Progenitor cell of endocrine pancreas (in vitro differentiated cells): ENCODE measurements around the gene SERINC5. TPM values are rescaled to one million over a fixed set of nuclear protein-coding genes. Genes with fewer than 3 reads are reported as not detected.
A peak's percentile ranks its signal among the peaks of the same experiment; 100 is the strongest.

Source experiments
- DNase-seq: peaks from one replicate; pipeline ENCODE4 v3.0.0; 2021; ENCODE audit warnings: low spot score; ENCODE audit not compliant: unreplicated experiment
- H3K27ac Mint-ChIP-seq: 2 replicates; pipeline ENCODE4 v1.8.0; 2021; ENCODE audit warnings: mild to moderate bottlenecking, moderate library complexity, mixed read lengths
- H3K27me3 Mint-ChIP-seq: 2 replicates; pipeline ENCODE4 v1.8.0; 2021; ENCODE audit warnings: mixed read lengths
- H3K36me3 Mint-ChIP-seq: 2 replicates; pipeline ENCODE4 v1.8.0; 2022; ENCODE audit warnings: mixed read lengths; ENCODE audit not compliant: insufficient read depth
- H3K4me1 Mint-ChIP-seq: 2 replicates; pipeline ENCODE4 v1.8.0; 2021; ENCODE audit warnings: low read depth, mixed read lengths
- H3K4me3 Mint-ChIP-seq: 2 replicates; pipeline ENCODE4 v1.8.0; 2021; ENCODE audit warnings: low read depth, mild to moderate bottlenecking, moderate library complexity, mixed read lengths
- H3K9me3 Mint-ChIP-seq: 2 replicates; pipeline ENCODE4 v1.8.0; 2021; ENCODE audit warnings: low read depth, mixed read lengths
- total RNA-seq: library from RNA; stranded (reverse); gene quantifications from 2 replicates; pipeline ENCODE4 v1.2.1, GENCODE V29; 2021
- TF ChIP-seq, protein P1 (sequence below): fragments of 200-600 bp; sonication (generic); IDR thresholded peaks from one replicate; pipeline ENCODE4 v1.5.0; 2021; ENCODE audit warnings: antibody characterized with exemption, mild to moderate bottlenecking; ENCODE audit not compliant: unreplicated experiment

Gene SERINC5
- total RNA-seq, 1 donor from 2014 or later: 198 TPM

- peak overlapping the region; percentile 95 for H3K27ac Mint-ChIP-seq
- peaks cover 71% of the 10 kb centered on the region for H3K4me1 Mint-ChIP-seq
- H3K27me3 Mint-ChIP-seq: no peaks in the 10 kb centered on the region
- H3K9me3 Mint-ChIP-seq: no peaks in the 10 kb centered on the region
- peaks cover 22% of the 10 kb centered on the region for H3K36me3 Mint-ChIP-seq
- TF ChIP-seq, protein P1, sequence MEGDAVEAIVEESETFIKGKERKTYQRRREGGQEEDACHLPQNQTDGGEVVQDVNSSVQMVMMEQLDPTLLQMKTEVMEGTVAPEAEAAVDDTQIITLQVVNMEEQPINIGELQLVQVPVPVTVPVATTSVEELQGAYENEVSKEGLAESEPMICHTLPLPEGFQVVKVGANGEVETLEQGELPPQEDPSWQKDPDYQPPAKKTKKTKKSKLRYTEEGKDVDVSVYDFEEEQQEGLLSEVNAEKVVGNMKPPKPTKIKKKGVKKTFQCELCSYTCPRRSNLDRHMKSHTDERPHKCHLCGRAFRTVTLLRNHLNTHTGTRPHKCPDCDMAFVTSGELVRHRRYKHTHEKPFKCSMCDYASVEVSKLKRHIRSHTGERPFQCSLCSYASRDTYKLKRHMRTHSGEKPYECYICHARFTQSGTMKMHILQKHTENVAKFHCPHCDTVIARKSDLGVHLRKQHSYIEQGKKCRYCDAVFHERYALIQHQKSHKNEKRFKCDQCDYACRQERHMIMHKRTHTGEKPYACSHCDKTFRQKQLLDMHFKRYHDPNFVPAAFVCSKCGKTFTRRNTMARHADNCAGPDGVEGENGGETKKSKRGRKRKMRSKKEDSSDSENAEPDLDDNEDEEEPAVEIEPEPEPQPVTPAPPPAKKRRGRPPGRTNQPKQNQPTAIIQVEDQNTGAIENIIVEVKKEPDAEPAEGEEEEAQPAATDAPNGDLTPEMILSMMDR: no peak
- DNase-seq: no peak
- peak overlapping the region; percentile 42 for H3K4me3 Mint-ChIP-seq
Observed at GRCh38 chr5:80182809-80183580, 72.9 kb downstream of the SERINC5 start.

- Mint-ChIP-seq H3K27me3 (no peaks in the 10 kb centered on the region), H3K36me3 (peaks cover 21% of the 10 kb centered on the region), H3K27ac (peak overlapping the region; percentile 90), H3K4me1 (peaks cover 63% of the 10 kb centered on the region), H3K4me3 (no peak overlapping the region), H3K9me3 (no peaks in the 10 kb centered on the region)
- TF ChIP-seq, protein P1: no peak
- DNase-seq: no peak
Observed at GRCh38 chr5:80181618-80182211, 74.1 kb downstream of the SERINC5 start.

DNA sequence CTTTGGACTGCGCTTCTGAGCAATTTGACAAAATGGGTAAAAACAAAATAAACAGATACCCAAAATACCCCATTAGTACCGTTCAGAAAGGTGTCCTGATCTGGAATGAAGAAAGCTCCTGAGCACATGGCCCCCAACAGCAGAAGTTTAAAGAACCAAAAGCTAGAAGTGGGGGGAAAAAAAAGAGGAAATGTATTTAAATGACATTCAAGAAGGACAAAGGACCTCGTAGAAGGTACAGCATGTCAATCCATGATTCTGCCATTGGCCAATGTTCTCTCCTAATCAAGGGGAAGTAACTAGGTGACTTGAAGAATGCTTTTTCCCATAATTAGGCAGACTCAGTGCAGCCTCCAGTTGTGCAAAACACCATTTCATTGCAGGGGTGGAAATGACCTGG lies 78.6 kb downstream of the SERINC5 start:
- DNase-seq: no peak
- Mint-ChIP-seq H3K27ac (no peak overlapping the region), H3K4me3 (no peak overlapping the region), H3K27me3 (no peaks in the 10 kb centered on the region), H3K36me3 (peaks cover 29% of the 10 kb centered on the region), H3K4me1 (peaks cover 32% of the 10 kb centered on the region), H3K9me3 (no peaks in the 10 kb centered on the region)
- TF ChIP-seq, protein P1: no peak

DNA sequence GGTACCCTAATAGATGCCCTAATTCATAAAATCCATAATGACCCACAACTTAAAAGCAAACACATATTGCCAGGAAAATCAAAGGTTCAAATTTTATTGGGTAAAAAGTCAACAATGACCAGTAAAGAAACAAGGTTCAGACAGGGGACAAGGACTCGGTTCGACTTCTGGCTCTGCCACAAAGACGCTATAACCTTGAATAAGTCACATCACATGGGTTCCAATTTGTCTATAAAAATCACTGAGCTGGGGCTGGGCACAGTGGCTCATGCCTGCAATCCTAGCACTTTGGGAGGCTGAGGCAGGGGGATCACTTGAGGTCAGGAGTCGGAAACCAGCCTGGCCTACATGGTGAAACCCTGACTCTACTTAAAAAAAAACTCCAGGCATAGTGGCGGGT lies 80.5 kb downstream of the SERINC5 start:
- H3K27ac Mint-ChIP-seq: peak overlapping the region; percentile 57
- peaks cover 13% of the 10 kb centered on the region for H3K4me1 Mint-ChIP-seq

DNA sequence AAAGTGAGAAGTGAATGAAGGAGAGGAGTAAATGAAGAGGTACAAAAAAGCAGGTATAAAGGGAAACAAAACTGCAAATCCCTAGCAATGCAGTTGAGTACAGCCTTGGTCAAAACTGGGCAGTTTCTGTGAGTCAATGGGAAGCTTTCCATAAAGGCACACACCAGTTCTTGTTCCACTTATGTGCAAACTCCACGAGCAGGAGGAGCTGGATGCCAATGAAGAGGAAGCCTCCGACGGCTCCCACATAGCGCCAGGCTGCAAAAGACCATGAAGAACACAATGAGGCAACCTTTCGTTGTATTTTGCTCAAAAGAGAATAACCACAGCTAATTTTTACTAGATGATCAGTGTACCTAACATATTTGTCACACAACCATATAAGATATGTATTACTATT lies 81.1 kb downstream of the SERINC5 start:
- Mint-ChIP-seq H3K27me3 (no peaks in the 10 kb centered on the region), H3K36me3 (peaks cover 32% of the 10 kb centered on the region), H3K4me3 (no peak overlapping the region), H3K27ac (peak overlapping the region; percentile 63), H3K9me3 (no peaks in the 10 kb centered on the region), H3K4me1 (peaks cover 15% of the 10 kb centered on the region)
- TF ChIP-seq, protein P1: no peak
- DNase-seq: no peak

More for the DNA sequence above, 80.5 kb downstream of the SERINC5 start:
- Mint-ChIP-seq H3K4me3 (no peak overlapping the region), H3K9me3 (no peaks in the 10 kb centered on the region), H3K36me3 (peaks cover 26% of the 10 kb centered on the region), H3K27me3 (no peaks in the 10 kb centered on the region)
- TF ChIP-seq, protein P1: no peak
- DNase-seq: no peak
